HG02943 (cell line): ENCODE data around the gene HACL1.

ENCODE experiments used
- ATAC-seq: cut with Tn5 transposase; IDR thresholded peaks from one replicate; pipeline ENCODE4 v1.9.1; 2021; ENCODE audit warnings: mild to moderate bottlenecking, low read depth, moderate library complexity; ENCODE audit not compliant: unreplicated experiment

The HACL1 gene

DNA sequence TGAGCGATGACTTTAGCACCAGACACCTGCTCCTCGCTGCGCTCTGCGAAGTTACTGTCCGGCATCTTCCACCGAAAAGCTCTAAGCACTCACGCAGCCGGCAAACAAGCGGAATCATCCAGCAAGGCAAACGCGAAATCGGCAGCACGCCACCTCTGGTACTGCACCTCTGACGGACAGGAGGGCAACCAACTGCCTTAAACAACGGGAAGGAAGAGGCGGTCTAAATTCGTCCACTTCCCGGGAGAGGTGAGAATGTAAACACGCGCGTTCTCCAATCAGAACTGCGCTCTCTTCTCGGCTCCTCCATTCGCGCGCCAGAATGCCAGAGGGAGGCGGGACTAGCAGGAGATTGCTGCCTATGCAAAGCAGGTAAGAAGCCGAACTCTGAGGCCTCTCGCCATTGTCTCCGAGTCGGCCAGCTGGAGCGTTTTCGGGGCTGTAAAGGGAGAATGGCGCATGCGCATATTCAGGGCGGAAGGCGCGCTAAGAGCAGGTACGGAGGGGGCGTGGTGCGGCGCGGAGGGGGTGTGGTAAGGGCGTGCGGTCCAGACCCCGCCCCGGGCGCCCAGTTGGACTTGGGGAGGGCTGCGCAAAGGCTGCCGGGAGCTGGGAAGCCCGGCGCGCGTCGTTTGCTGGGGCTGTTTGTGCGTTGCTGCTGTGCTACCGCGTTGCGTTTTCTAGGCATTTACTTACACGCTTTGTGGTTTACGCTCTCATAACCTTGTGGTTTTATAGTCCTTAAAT lies at the start of gene HACL1, which contains the start of gene BTD:
HACL1 (minus strand) TSS at position 171 of the 747 bp plus-strand sequence; CDS start at position 65, 106 bp downstream.
BTD (plus strand) TSS at position 347 of the 747 bp plus-strand sequence. CDS start 33,695 bp downstream, outside the sequence.
- peak; percentile 94 for ATAC-seq

DNA sequence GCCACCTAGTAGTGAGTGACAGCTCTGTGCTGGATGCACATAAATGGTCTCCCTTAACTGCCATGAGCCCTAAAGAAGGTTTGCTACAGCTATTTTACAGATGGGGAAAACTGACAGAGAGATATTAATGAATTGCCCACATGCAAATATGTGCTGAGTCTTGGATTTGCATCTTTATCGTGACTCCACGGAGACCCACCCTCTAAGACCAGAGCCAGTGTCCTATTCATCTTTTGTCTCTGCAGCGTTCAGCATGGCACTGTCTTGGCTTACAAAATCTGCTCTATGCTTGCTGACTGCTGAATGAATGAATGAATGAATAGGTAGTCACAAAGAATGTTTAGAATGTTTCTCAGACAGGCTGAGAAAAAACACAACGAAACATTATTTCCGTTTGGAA lies 48.5 kb upstream of the HACL1 start:
- ATAC-seq: no peak

- ATAC-seq: no peak
These were observed 48.0 kb upstream of the HACL1 start for GRCh38 chr3:15649341-15649740.

DNA sequence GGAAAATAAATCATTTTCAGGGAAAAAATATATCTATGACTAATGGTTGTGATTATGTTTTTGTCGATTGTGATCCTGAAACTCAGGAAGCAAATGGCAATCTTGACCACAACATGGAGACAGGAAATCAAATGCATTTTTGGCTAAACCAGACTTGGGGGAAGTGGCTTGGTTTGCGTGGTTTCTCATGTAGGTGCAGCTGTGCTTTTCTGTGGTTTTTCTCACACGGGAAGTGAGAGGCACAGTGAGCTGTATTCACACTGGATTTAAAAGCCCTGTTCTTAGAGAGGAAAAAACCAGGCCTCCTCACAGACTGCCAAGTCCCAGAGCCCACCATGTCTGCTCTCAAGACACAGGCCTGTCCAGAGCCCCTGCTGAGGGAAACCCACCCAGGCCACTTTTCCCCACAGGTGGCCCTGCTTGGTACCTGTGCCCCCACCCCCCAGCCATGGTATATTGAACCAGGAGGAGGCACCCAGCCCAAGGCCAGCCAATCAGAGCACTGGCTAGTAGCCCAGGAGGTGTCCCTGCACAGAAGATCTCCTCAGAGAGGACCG lies 46.3 kb upstream of the HACL1 start:
- ATAC-seq: peak; percentile 92

DNA sequence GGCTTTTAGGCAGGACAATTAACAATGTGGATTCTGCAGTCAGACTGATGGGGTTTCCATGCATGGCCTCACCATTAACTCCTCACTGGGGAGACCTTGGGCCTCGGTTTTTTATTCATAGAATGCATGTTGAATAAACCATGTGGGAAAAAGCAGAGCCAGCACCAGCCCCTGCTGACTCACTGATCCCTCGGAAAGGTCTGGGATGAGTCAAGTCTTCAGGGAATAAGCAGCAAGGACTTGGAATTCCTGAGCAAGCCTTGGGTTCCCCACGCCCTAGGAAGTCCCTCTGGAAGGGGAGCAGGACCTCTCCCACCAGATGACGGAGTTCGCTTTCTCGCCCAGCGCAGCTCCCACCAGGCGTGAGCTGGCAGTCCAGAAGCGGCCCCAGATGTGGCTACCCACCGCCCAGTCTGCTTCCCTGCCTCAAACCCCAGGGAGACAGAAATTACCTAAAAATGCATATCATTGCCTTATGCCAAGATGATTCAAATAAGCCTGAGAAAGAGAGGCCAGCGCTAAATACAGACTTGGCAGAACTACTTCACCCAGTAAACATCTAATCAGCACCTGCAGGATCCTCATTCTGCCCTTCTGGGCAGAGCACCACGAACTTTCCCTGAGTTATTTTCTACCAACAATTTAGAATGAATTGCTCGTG lies 45.6 kb upstream of the HACL1 start:
- ATAC-seq: peak; percentile 23

DNA sequence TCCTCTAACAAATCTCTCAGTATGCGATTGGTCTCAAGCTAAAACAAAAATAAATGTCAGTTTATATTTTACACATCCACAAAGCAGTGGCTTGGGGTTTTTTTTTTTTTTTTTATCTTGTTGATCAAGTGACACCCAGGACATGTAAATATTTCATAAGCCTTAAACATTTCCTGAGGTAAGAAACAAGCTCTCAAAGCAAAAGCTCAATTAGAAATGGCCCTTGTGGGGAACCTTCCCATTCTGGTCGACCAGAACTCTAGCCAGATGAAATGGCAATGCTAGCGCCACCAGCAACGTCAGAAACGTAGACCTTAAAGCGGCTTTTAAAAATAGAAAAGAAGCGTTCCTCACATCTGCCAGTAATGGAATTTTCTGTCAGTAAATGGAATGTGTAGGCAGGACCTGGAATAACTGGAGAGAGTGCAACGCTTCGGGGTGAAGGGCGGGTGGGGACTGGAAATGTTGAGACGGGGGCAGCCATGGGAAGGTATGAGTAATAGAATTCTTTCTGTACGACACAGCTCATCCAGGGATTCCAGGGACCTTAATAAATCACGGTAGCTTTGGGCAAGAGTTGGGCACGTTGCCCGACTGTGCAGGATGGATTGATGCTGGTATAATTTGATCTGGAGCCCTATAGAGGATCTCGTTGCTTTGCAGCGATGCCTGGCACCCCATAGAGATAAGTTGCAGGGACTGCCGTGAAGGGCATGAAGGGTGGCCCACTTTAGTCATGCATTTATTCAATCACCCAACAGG lies 44.6 kb upstream of the HACL1 start:
- no peak for ATAC-seq

- ATAC-seq: no peak
These were observed 43.9 kb upstream of the HACL1 start for GRCh38 chr3:15645246-15645645.

DNA sequence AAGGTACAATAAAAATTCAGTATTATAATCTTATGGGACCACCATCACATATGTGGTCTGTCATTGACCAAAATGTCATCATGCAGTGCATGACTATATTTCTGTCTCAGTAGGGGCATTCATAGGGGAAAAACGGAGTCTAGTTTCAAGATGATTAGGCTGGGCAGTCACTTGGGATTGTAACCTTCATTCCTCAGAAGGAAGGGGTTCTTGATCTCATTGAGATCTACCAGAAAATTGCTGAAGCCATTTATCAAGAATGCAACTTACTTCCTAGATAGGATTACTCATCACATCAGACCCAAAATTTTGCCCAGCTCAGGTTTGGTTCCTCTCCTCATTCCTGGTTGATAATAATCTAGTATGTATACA lies 37.5 kb upstream of the HACL1 start:
- ATAC-seq: no peak

DNA sequence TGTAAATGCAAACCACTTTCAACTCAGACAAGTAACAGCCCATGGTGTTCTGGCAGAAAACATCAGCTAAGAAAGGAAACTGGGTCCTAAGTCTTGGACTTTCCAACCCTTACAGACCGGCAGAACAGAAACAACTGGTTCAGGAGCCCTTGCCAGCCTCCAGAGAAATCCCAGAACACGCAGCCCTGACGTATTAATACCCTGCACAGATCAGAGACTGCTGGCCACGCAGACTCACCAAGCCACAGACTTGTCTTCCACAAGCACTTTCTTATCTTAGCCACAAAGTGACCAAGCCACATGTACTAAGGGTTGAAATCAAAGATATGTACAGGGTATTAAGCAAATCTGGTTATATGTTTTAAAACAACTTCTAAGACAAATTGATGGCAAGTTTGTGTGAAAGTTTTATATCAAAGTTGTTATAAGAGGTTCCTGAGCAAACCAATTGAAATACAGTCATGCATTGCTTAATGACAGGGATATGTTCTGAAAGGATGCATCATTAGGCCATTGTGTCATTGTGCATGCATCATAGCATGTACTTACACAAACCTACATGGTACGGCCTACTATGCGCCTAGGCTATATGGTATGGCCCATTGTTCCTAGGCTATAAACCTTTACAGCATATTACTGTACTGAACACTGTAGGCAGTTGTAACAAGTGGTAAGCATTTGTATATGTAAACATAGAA lies 37.0 kb upstream of the HACL1 start:
- ATAC-seq: no peak

GRCh38 chr3:15637131-15637951 lies 36.0 kb upstream of the HACL1 start:
- ATAC-seq: no peak

GRCh38 chr3:15636028-15636709 lies 34.8 kb upstream of the HACL1 start:
- no peak for ATAC-seq

DNA sequence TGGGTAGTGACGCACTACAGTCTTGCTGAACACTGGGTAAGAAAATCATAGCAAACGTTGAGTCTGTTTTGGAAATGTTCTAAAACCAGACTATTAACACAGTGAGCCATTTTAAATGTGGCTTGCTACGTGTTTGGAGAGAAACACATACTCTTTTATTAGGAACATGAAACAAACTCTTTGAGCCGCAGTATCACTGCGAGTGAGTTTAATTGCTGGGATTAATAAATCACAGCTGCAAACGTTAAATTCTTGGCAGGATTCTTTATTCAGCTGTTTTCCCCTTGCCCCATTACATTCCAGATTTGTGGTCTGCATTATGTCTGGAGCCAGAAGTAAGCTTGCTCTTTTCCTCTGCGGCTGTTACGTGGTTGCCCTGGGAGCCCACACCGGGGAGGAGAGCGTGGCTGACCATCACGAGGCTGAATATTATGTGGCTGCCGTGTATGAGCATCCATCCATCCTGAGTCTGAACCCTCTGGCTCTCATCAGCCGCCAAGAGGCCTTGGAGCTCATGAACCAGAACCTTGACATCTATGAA lies 33.8 kb upstream of the HACL1 start:
- no peak for ATAC-seq

GRCh38 chr3:15634671-15635070 lies 33.3 kb upstream of the HACL1 start:
- ATAC-seq: no peak

GRCh38 chr3:15633766-15634598 lies 32.6 kb upstream of the HACL1 start:
- no peak for ATAC-seq

- ATAC-seq: no peak
These were observed 31.8 kb upstream of the HACL1 start for GRCh38 chr3:15633159-15633558.

DNA sequence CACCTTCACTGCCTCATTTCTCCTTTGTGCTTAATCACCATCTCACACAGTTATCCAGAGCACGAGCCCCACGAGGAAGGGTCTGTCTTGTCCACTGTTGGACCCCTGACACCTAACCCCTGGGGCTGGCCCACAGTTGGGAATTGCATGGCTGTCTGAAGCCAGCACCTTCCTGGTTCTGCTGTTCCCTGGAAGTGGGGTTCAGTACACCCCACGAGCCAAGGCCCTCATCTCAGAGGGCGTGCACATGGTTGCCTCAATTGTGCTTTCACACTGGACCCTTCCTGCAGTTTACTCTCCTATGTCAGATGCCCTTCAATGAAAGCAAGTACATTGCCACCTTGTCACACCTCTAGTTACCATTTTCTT lies 30.8 kb upstream of the HACL1 start:
- no peak for ATAC-seq

DNA sequence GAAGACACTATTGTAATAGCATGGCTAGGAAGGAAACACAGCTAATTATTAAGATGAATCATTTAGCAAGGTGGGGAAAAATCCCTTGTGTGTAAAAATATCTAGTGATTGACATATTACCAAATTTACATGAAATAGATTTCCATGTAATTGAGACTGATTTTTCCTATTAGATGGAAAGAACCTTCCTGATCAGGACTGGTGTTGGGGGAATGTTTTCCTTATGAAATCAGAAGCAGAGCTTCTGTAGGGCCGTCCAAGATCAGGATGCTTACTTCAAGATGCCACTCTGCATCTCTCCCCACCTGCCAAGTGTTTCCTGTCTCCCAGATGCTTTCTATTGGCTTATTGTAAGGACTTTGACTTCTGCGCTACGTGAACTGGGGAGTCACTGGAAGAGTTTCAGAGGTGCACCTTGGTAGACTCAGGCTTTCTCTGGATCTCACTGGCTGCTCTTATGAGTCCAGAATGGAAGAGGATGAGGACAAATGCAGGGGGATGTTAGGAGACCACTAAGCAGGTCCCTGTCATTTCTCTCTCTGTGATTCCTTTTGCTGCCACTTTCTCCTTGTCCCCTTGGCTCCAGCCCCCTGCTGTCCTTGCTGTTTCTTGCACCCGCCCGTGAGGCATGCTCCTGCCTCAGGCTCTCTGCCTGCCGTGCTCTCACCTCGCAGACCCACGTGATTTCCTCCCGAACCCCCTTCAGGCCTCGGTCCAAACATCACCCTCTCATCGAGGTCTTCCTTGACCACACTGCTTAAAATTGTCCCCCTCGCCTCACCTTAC lies 30.2 kb upstream of the HACL1 start:
- no peak for ATAC-seq
